HepG2 (cell line): Measurements from ENCODE around the gene VKORC1L1. TPM values are rescaled to one million over a fixed set of nuclear protein-coding genes. Genes with fewer than 3 reads are reported as not detected.

ENCODE experiments used
- ATRX ChIP-seq: sonication (generic); formaldehyde crosslinking; IDR thresholded peaks from 2 replicates; pipeline ENCODE4 v1.4.0; 2020; ENCODE audit warnings: missing genetic modification reagents, borderline replicate concordance
- EP300 ChIP-seq, 3 experiments: sonication (generic) in 1 of 3; formaldehyde crosslinking in 1 of 3; IDR thresholded peaks; 2 replicates each; pipeline versions ENCODE4 v1.5.1 to v1.6.1; 2011 to 2020; ENCODE audit warnings: low read depth in 2 of 3, low read length in 2 of 3, borderline replicate concordance in 1 of 3, improper control_type of control experiment in 1 of 3, mild to moderate bottlenecking in 1 of 3, missing genetic modification reagents in 1 of 3, moderate library complexity in 1 of 3
- FOXO1 ChIP-seq: sonication (generic); formaldehyde crosslinking; IDR thresholded peaks from 2 replicates; pipeline ENCODE4 v1.4.0; 2020; ENCODE audit warnings: missing genetic modification reagents
- GMEB2 ChIP-seq: IDR thresholded peaks from 2 replicates; pipeline ENCODE4 v1.6.1; 2016; ENCODE audit warnings: missing biosample characterization, missing genetic modification reagents, low read depth
- KLF6 ChIP-seq: IDR thresholded peaks from 2 replicates; pipeline ENCODE4 v1.8.0; 2016; ENCODE audit warnings: missing biosample characterization, missing genetic modification reagents
- MED8 ChIP-seq: sonication (generic); formaldehyde crosslinking; IDR thresholded peaks from 2 replicates; pipeline ENCODE4 v1.8.1; 2023; ENCODE audit warnings: mild to moderate bottlenecking, missing genetic modification reagents; ENCODE audit not compliant: insufficient replicate concordance
- NR3C1 ChIP-seq: sonication (generic); formaldehyde crosslinking; IDR thresholded peaks from 2 replicates; pipeline ENCODE4 v1.4.0; 2020; ENCODE audit warnings: missing genetic modification reagents
- SPEN ChIP-seq: sonication (generic); formaldehyde crosslinking; IDR thresholded peaks from 2 replicates; pipeline ENCODE4 v1.5.1; 2020; ENCODE audit warnings: low read depth, mild to moderate bottlenecking, missing genetic modification reagents
- ZNF317 ChIP-seq: sonication (generic); formaldehyde crosslinking; IDR thresholded peaks from 2 replicates; pipeline ENCODE4 v1.5.0; 2020; ENCODE audit warnings: mild to moderate bottlenecking, missing genetic modification reagents
- ZNF780A ChIP-seq: sonication (generic); formaldehyde crosslinking; IDR thresholded peaks from 2 replicates; pipeline ENCODE4 v1.8.0; 2022; ENCODE audit warnings: mild to moderate bottlenecking, missing genetic modification reagents, moderate library complexity
- polyA plus RNA-seq, 8 experiments: library from polyadenylated mRNA; depleted of rRNA in 3 of 8; stranded (reverse) in 7 of 8; unstranded in 1 of 8; fragments of >200 nt; fragmentation: Illumina TruSeq in 4 of 8; extraction: Trizol in 4 of 8; gene quantifications; 2 replicates each; pipeline versions ENCODE4 v1.2.1 to v1.2.3, GENCODE V29; 2011 to 2016; ENCODE audit warnings: low read depth in 4 of 8, missing spikeins in 1 of 8, mixed read lengths in 1 of 8; ENCODE audit not compliant: insufficient read depth in 1 of 8
- total RNA-seq, 5 experiments: library from RNA; depleted of rRNA; stranded (reverse); fragments of >200 nt; fragmentation: Illumina TruSeq; extraction: Trizol; gene quantifications; 2 replicates each; pipeline ENCODE4 v1.2.3, GENCODE V29; 2016; ENCODE audit warnings: low read depth in 1 of 5
- TF ChIP-seq, protein P1 (sequence below): sonication (generic); formaldehyde crosslinking; conservative IDR thresholded peaks from 2 replicates; pipeline ENCODE4 v1.8.0; 2022; ENCODE audit warnings: mild to moderate bottlenecking, moderate library complexity, missing genetic modification reagents

VKORC1L1 gene
- total and polyA plus RNA-seq, 2 of the 13 experiments (the other 11 are each of a cell fraction or from before 2014, with no cell fraction given): 13.9 to 16.5 TPM

GRCh38 chr7:65915921-65916657, 43.2 kb downstream of the VKORC1L1 start (continued):
- TF ChIP-seq, protein P1, sequence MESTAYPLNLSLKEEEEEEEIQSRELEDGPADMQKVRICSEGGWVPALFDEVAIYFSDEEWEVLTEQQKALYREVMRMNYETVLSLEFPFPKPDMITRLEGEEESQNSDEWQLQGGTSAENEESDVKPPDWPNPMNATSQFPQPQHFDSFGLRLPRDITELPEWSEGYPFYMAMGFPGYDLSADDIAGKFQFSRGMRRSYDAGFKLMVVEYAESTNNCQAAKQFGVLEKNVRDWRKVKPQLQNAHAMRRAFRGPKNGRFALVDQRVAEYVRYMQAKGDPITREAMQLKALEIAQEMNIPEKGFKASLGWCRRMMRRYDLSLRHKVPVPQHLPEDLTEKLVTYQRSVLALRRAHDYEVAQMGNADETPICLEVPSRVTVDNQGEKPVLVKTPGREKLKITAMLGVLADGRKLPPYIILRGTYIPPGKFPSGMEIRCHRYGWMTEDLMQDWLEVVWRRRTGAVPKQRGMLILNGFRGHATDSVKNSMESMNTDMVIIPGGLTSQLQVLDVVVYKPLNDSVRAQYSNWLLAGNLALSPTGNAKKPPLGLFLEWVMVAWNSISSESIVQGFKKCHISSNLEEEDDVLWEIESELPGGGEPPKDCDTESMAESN (CRISPR knock-in tag): no peak
- no peak for TF ChIP-seq SPEN (CRISPR knock-in tag)
- TF ChIP-seq MED8 (CRISPR knock-in tag): no peak
- TF ChIP-seq KLF6 (CRISPR knock-in tag): no peak
- TF ChIP-seq FOXO1 (CRISPR knock-in tag): no peak
- no peak for TF ChIP-seq EP300 (IDR thresholded peaks at IDR 0.05; ENCODE audit: low read depth in 2 of 2, low read length in 2 of 2)
- no peak for TF ChIP-seq EP300 (CRISPR knock-in tag; IDR thresholded peaks at IDR 0.05; ENCODE audit: borderline replicate concordance)
- no peak for TF ChIP-seq ZNF317 (CRISPR knock-in tag)
- no peak for TF ChIP-seq GMEB2 (CRISPR knock-in tag)
- no peak for TF ChIP-seq NR3C1 (CRISPR knock-in tag)
- no peak for TF ChIP-seq ZNF780A (CRISPR knock-in tag)
- no peak for TF ChIP-seq ATRX (CRISPR knock-in tag)
